ENCODE measurements around the gene GADL1. TPM values are rescaled to one million over a fixed set of nuclear protein-coding genes. Genes with fewer than 3 reads are reported as not detected.

The GADL1 gene
- total and polyA plus RNA-seq, 12 donors = 0.06 to 0.55 (median 0.13) TPM; not detected in 3

- TF ChIP-seq POLR2A (IDR thresholded peaks at IDR 0.05) = no peak
- TF ChIP-seq CTCF (IDR thresholded peaks at IDR 0.05) = no peak
- WGBS, 4 donors = 83 to 96% (median 89%) methylated on average over 2 of the region's 2 CpGs
- H3K27ac ChIP-seq = no peak overlapping the region
- intact Hi-C loops (cut with DNase I) = no loop called here
- no peak for DNase-seq
- no peaks in the 10 kb centered on the region for H3K9me3 ChIP-seq (replicated peaks in 1 of 3)
- H3K4me3 ChIP-seq = no peak overlapping the region
- no peaks in the 10 kb centered on the region for H3K4me1 ChIP-seq (replicated peaks in 1 of 2)
- no peaks in the 10 kb centered on the region for H3K36me3 ChIP-seq (replicated peaks in 1 of 2)
- no peaks in the 10 kb centered on the region for H3K27me3 ChIP-seq
Measured at GRCh38 chr3:30940740-30941139, 46.3 kb upstream of the GADL1 start.

GRCh38 chr3:30934208-30934550, 39.7 kb upstream of the GADL1 start:
- 22 to 31% (median 28%) methylated on average over 6 of the region's 6 CpGs for WGBS, 4 donors
- H3K27ac ChIP-seq = no peak overlapping the region
- H3K4me1 ChIP-seq (replicated peaks in 1 of 2) = no peaks in the 10 kb centered on the region
- DNase-seq = peak in 5 of 7 donors; percentile 7 to 24 (median 18)
- no peaks in the 10 kb centered on the region for H3K27me3 ChIP-seq
- no peaks in the 10 kb centered on the region for H3K9me3 ChIP-seq (replicated peaks in 1 of 3)
- TF ChIP-seq POLR2A (IDR thresholded peaks at IDR 0.05) (no peak), CTCF (IDR thresholded peaks at IDR 0.05) (peak in 5 of 6 experiments; percentile 42 to 55 (median 50))
- intact Hi-C loops (cut with DNase I) = no loop called here
- H3K4me3 ChIP-seq = no peak overlapping the region
- H3K36me3 ChIP-seq (replicated peaks in 1 of 2) = no peaks in the 10 kb centered on the region

- no peaks in the 10 kb centered on the region for H3K27me3 ChIP-seq
- no peak overlapping the region for H3K4me3 ChIP-seq
- no peaks in the 10 kb centered on the region for H3K36me3 ChIP-seq (replicated peaks in 1 of 2)
- H3K4me1 ChIP-seq (replicated peaks in 1 of 2) = no peaks in the 10 kb centered on the region
- DNase-seq = no peak
- no peak for TF ChIP-seq POLR2A (IDR thresholded peaks at IDR 0.05)
- TF ChIP-seq CTCF (IDR thresholded peaks at IDR 0.05) = no peak
- WGBS, 4 donors = 36 to 51% (median 43%) methylated on average over 5 of the region's 5 CpGs
- no peaks in the 10 kb centered on the region for H3K9me3 ChIP-seq (replicated peaks in 1 of 3)
- H3K27ac ChIP-seq = no peak overlapping the region
- intact Hi-C loops (cut with DNase I) = no loop called here
Measured at GRCh38 chr3:30933478-30934207, 39.2 kb upstream of the GADL1 start.

GRCh38 chr3:30932513-30933098, 38.1 kb upstream of the GADL1 start:
- TF ChIP-seq CTCF (IDR thresholded peaks at IDR 0.05) (no peak), POLR2A (IDR thresholded peaks at IDR 0.05) (no peak)
- intact Hi-C loops (cut with DNase I) = no loop called here

More at GRCh38 chr3:30932513-30933098, 38.1 kb upstream of the GADL1 start:
- H3K9me3 ChIP-seq (replicated peaks in 1 of 3) = no peaks in the 10 kb centered on the region
- no peaks in the 10 kb centered on the region for H3K4me1 ChIP-seq (replicated peaks in 1 of 2)
- no peaks in the 10 kb centered on the region for H3K36me3 ChIP-seq (replicated peaks in 1 of 2)
- no peak overlapping the region for H3K4me3 ChIP-seq
- WGBS, 4 donors = 60 to 72% (median 66%) methylated on average over 2 of the region's 2 CpGs
- H3K27me3 ChIP-seq = no peaks in the 10 kb centered on the region
- DNase-seq = no peak
- H3K27ac ChIP-seq = no peak overlapping the region

Measured in adrenal gland (tissue), 12 donors.